Cerebellar nuclear complex (tissue), 1 donor: ENCODE data around the gene P2RX4.
"Not testable (repeated sequence)": the region's sequence is repeated elsewhere in the genome, so short reads cannot be mapped to it uniquely, and the experiment has no call there.

Source experiments
- DNase-seq, 2 experiments: peaks; one replicate each; lab custom pipeline; 2025; lab: John Stamatoyannopoulos, UW

P2RX4 gene

DNA sequence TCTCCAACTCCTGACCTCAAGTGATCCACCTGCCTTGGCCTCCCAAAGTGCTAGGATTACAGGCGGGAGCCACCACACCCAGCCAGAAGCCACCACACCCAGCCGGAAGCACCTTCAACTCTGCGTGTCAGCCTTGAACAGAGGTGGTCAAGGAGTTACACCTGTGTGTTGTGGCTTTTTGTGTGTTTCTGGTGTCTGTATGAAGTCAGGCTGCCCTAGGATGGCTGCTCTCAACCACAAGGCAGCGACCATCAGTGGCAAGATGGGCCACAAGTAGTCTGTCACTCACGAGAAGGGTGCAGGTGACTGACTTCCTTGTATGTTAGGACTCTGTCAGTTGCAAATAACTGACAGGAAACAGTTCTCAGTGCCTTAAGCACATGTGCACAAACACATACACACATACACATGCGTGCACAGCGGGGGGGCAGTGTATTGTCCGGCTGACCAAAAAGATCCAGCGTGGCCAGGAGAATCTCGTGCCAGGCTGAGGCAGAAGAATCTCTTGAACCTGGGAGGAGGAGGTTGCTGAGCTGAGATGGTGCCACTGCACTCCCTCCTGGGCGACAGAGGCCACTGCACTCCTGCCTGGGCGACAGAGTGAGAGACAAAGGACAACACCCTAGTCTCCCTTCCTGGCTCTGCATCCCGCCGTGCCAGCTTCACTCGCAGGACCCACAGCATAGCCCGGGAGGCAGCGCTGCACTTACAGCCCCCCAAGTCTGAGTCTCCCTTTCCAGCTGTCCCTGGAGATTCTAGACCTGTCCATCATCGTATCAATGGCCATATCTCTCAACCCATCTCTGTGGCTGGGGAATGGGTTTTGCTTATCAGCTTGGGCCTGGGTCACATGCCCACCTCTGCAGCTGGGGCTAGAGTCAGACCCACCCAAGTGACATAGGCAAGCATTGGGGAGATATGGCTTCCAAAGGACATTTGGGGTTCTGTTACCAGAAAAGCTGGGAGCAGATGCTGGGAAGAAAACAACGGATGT, 13.7 kb downstream of the P2RX4 start:
- peak; percentile 22 to 24 for DNase-seq

DNA sequence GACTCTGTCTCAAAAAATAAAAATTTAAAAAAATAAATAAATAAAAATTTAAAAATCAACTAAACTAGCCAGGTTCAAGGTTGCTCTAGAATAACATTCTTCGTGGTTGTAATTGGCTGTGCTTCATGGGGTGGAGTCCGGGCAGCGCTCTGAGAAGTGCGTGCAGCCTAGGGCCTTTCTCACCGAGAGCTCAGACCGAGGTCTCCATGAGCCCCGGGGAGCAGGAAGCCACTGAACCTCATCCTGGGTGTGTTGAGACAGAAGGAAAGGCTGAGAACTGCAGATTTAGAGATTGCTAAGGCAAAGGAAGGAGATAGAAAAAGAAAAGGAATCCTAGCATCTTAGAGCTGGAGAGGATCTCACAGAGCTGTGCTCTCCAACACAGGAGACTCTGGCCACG, 14.7 kb downstream of the P2RX4 start:
- DNase-seq = no peak

DNA sequence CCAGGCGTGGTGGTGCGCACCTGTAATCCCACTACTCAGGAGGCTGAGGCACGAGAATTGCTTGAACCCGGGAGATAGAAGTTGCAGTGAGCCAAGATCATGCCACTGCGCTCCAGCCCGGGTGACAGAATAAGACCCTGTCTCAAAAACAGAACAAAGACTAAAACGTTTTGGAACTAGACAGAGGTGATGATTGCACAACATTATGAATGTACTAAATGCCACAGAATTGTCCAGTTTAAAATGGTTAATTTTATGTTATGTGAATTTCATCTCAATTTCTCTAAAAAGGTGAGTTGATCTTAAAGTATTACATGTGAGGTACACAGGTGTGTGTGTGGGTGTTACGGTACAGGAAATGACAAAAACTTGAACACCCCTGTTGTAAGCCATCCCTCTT, 16.5 kb downstream of the P2RX4 start:
- no peak for DNase-seq

DNA sequence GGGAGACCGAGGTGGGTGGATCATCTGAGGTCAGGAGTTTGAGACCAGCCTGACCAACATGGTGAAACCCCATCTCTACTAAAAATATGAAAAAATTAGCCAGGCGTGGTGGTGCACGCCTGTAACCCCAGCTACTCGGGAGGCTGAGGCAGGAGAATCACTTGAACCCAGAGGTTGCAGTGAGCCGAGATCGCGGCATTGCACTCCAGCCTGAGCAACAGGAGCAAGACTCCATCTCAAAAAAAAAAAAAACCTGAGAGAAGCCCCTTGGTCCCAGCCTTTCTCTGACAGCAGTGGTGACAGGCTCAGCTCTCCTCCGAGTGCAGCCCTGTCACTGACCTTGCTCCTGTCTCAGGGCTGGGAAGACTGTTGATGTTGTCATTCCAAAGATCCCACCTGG, 16.9 kb downstream of the P2RX4 start:
- not testable (repeated sequence) for DNase-seq

DNA sequence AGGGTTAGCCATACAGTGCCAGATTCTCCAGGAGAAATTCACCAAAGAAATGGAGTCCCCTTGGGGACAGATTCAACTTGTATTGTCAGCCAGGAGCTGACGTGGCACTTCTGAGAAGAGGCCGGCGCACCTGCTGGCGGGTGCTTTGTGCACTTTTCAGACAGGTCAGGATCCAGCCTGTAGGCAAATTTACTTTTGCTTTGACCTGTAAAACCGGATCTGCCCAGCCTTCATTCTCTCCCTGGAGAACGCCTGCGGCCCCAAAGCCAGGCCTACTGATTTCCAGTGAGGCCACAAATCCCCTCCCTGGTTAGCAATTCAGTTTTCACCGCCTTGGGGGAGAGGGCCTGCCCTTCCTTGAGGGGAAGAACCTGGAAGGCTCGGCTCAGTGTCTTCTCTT, 17.4 kb downstream of the P2RX4 start:
- no peak for DNase-seq

DNA sequence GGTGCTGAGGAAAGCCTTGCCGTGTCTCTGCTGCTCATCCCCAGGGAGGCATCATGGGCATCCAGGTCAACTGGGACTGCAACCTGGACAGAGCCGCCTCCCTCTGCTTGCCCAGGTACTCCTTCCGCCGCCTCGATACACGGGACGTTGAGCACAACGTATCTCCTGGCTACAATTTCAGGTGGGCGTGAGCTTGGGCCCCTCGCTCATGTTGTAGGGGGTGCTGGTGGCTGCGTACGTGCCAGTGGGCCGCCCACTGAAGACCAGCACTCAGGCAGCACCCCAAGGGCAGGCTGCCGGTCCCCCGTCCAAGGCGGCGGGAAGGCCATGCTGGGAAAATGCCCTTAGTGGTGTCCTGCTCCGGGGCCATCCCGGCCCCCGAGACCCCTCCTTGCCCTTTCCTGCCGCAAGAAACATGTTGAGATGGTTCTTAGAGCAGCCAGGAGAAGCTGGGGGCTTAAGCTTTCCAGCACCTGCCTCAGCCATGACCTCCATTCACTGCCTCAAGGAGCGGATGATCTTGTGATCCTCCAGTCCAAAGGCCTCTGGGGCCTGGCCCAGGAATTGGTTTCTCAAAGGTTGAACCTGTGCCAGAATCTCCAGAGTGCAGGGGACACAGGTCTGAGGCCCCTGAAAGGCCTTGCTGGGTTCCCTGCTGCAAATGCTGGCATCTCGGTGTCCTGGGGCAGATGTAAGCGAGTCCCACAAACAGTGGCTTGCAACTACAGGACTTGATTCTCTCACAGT, 19.2 kb downstream of the P2RX4 start:
- no peak for DNase-seq

DNA sequence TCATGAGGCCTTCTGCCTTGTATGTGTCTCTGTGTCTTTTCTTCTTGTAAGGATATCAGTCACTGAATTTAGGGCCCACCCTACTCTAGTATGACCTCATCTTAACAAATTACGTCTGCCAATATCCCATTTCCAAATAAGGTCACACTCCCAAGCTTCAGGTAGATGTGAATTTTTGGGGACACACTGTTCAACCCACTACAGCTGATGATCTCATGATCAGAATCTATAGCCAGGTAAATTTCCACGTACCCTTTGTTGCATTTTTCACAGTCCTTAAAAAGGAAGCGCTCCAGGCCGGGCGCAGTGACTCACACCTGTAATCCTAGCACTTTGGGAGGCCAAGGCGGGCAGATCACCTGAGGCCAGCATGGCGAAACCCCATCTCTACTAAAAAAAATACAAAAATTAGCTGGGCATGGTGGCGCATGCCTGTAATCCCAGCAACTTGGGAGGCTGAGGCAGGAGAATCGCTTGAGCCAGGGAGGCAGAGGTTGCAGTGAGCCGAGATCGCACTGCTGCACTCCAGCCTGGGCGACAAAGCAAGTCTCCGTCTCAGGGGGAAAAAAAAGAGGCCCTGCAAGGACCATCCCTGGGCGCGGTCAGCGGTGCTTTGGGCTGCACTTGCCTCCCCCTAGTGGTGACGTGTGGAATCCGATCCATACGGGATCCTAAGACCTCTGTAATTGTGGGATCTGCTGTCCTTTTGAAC, 20.1 kb downstream of the P2RX4 start:
- DNase-seq = peak in 1 of 2 experiments; percentile 37

DNA sequence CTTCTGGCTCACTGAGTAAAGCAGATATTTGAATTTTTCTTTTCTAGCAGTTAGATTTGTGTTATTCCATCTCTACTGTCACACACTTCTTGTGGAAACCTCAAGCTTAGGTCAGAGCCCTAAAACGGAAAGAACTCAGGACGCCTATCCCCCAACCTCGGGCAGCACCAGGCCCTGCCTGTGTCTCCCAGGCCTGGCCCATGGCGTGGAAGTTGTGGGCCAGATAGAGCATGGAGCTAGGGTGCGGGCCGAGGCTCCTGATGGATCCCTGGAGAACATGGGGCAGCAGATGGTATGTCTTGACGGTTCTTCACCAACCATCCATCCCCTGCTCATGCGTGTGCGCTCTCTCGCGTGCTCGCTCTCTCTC, 20.6 kb downstream of the P2RX4 start:
- DNase-seq = no peak

DNA sequence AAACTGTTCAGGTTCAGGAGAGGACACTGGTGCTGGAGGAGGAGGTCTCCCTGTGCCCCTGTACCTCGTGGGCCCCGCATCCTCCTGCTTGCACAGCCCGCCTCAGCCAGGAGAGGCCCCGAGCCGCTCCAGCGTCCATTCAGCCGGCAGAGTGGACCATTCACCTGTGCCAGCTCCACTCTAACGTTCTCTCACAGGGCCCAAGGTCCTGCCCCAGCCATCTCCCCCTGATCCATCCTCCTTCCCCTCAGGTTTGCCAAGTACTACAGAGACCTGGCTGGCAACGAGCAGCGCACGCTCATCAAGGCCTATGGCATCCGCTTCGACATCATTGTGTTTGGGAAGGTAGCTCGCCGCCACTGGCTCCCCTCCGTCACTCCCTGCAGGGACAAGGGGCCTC, 22.2 kb downstream of the P2RX4 start:
- DNase-seq = no peak

DNA sequence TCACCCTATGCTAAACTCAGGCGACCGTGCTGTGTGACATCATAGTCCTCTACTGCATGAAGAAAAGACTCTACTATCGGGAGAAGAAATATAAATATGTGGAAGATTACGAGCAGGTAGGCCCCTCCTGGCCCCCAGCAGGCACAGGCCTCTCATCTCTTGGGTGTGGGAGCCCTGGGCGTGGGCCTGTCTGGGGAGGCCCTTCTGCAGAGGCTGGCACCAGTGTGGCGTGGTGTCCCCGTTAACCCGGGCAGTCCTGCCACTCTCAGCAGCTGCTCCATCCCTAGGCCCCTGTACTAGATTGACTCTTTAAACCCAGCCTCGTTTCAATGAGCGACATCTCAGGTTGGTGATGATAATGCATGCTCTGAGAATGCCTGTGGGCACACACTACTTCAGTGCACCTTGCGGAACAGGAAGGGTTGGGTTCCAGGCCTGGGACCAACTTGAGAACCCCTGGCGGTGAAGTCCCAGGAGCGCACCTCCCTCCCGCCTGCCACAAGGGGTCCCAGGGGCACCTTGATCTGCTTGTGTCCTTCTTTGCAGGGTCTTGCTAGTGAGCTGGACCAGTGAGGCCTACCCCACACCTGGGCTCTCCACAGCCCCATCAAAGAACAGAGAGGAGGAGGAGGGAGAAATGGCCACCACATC, 23.2 kb downstream of the P2RX4 start:
- no peak for DNase-seq

DNA sequence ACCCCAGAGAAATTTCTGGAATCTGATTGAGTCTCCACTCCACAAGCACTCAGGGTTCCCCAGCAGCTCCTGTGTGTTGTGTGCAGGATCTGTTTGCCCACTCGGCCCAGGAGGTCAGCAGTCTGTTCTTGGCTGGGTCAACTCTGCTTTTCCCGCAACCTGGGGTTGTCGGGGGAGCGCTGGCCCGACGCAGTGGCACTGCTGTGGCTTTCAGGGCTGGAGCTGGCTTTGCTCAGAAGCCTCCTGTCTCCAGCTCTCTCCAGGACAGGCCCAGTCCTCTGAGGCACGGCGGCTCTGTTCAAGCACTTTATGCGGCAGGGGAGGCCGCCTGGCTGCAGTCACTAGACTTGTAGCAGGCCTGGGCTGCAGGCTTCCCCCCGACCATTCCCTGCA, 23.7 kb downstream of the P2RX4 start:
- DNase-seq = no peak

DNA sequence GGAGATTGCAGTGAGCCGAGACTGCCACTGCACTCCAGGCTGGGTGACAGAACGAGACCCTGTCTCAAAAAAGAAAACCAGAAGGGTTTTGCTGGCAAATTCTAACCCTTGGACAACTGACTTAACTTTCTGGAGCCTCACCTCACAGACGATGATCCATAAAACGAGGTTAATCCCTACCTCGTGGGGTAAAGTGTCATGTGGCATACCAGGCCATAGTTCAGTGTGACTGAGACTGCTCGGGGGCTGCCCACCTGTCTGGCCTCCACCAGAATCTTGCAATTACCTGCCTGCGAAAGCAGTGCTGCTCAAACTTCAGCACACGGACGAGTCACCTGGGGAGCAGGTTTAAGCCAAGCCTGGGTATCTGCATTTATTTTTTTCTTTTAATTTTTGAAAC, 26.8 kb downstream of the P2RX4 start:
- DNase-seq = no peak

DNA sequence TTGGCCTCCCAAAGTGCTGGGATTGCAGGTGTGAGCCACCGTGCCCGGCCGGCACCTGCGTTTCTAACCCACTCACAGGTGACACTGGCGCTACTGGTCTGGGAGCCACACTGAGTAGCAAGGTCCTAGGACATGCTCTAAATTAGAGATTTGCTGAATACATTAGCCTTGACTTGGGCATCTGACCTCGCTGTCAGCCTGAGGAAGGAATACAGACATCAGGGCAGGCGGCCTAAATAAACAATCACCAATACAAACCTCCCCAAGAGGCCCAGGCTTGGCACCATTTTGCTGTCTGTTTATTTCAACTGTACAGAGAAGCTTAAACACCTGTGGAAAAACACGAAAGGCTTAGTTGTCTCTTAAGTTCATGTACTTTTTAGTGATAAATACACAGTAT, 27.5 kb downstream of the P2RX4 start:
- no peak for DNase-seq

DNA sequence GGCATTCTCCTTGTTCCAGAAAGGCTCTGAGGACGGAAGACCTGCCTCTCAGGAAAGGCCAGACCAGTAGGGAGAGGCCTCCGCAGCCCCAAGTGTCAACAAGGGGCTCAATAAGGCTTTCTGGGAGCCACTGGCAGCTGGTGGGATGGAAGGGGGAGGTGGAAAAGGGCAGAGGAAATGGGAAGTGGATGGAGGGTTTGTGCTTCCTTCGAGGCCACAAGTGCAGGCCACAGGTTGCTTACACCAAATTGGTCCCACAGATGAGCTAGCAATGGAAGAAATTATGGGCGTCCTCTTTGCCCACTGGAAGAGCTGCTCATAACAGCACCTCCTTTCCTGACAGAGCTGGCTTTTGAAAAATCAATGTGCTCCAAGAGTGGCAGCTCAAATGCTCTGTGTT, 28.2 kb downstream of the P2RX4 start:
- no peak for DNase-seq

DNA sequence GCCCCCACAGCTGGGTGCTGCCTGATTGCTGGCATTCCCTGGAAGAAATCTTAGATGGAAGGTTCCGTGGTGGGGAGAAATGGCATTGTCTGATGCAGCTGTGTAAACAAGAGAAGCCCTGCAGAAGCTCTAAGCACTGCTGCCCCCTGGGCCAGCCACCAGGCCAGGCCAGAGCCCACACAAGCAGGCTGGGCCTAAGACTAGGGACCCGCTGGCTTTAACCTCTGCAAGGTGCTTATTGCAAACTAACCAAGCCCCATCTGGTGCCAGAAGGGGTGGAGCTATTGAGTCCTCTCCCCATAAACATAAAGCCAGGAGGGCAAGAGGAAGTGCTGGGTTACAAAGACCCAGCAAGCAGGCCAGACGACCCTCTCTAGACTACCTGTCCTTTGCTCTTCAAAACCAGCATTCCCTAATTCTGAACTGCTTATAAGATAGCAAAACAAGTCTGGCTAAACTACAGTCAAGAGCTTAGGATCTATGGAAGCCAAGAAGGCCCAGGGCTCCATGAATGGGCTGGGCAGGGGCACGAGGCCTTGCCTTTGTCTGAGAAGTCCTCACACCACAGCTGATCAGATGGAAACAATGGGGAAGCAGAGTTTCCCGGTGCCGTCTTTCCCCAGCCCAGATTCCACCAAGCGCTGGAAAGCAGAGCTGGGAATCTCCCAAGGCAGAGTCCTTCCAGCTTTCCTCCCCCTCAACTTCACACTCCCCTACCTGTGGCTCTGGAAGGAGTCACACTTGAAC, 28.8 kb downstream of the P2RX4 start:
- DNase-seq = no peak

DNA sequence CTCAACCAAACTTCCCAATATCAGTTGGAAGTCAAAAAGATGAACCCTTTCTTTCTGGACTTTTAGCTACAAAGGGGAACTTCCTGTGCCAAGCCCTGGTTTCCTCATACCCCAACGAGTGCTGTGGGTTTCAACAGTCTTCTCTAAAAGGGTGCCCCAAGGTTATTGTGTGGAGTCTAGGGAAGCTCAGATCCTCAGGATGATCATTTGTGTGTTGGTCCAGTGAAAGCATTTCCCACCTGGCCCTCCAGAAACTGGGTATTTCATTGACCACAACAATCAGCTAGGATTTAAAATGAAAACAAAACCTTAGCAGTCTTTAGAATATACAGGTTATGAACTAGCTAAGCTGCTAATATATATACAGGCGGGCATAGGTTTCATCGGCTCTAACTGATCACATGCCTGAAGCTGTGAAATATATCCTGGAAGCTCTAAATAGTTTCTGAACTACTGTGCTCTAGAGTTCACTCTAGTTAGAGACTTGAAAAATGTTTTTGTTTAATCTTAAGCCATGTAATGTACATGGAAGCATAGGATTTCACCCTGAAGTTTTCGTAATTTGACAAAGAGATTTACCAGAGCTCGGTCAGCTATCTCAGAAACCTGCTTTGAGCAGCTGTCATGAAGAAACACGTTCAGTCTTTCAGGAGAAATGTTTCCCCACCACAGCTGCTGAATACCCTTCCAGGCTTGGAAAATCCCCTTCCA, 29.6 kb downstream of the P2RX4 start:
- DNase-seq = no peak

DNA sequence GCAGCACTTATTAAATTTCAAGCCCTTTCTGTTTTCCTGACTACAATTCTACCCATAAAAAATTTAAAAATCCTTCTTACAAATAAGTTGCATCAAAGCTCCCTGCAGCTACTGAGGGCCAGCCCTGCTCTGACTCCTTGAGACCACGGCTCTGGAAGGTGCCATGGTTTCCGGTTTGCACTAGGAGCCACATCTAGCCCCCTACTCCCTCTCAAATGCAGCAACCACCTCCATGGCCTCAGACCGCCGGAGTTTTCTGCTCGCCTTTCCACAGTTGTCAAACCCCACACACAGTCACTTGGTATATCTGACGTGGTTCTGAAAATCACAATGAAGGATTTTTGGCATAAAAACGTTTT, 30.1 kb downstream of the P2RX4 start:
- no peak for DNase-seq

DNA sequence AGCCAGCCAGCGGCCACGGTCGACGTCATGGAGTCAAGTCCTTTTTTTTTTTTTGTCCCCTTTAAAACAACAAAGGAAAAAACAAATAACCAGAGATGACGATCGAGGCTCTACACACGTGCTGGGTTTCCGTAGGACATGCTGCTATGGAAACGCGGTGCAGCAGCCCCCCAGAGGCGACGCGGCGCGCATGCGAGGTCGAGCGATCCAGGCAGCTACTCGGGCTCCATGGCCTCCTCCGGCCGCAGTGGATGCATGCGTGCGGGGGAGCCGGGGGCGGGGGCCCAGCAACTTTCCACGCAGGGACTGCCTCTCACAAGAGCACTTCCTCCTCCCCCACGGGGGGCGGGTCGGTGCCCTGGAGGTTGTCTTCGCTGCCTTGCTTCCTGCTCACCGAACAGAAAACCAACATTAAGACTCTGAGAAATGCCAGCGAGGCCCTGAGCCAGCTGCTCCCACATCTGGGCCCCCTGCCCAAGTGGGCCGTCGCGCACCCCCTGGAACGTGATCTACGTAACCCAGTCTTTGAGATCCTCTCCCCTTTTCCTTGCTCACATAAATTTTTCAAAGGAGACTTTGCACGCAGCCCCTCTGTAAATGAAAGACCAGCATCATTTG, 30.7 kb downstream of the P2RX4 start:
- DNase-seq = no peak

DNA sequence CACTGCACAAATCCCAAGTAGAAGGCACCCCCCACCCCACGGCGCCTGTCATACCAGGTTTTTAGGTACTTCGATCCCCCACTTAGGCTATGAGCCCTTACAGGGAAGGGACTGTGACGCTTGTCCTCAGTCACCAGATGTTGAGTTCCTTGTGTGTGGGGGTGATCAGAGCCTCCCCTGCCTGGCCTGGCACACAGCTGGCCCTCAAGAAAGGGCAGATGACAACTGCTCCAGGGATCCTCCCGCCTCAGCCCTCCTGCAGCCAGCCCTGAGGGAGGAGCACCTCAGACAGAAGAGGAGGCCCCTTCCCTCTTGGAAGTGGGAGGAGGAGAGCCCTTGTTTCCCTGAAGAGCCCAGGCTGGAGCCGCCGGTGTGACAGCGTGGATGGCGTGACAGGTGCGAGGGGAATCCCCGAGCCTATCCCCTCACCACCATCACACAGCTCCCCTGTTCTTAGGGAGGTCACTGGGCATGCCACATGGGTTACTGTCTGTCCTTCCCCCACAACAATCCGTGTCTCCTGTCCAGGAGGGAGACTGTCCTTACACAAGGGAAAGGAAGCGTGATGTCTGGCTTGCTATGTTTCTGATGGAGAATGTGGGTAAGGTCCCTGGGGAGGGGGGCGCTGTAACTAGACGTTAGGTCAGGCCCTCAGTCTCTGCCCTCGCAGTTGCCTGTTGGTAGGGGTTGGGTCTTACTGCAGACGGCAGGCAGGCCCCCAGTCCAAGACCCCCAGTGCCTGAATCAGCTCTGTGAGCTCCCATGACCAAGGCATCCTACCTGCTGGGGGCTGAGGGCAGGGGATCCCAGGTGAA, 31.4 kb downstream of the P2RX4 start:
- DNase-seq = no peak
